HepG2 (cell line): Measurements from ENCODE around the gene FEV. TPM values are rescaled to one million over a fixed set of nuclear protein-coding genes. Genes with fewer than 3 reads are reported as not detected.

Experiments used
- ELF3 ChIP-seq: IDR thresholded peaks from 2 replicates; pipeline ENCODE4 v1.6.1; 2016; ENCODE audit warnings: missing genetic modification reagents, missing compliant biosample characterization
- GLI4 ChIP-seq: sonication (generic); formaldehyde crosslinking; IDR thresholded peaks from 2 replicates; pipeline ENCODE4 v1.5.1; 2020; ENCODE audit warnings: missing genetic modification reagents, mild to moderate bottlenecking, moderate library complexity, borderline replicate concordance
- HOXD1 ChIP-seq: sonication (generic); formaldehyde crosslinking; IDR thresholded peaks from 2 replicates; pipeline ENCODE4 v1.5.0; 2020; ENCODE audit warnings: missing genetic modification reagents
- IKZF5 ChIP-seq: IDR thresholded peaks from 2 replicates; pipeline ENCODE4 v1.6.1; 2018; ENCODE audit warnings: missing genetic modification reagents, mild to moderate bottlenecking, missing compliant biosample characterization
- JUNB ChIP-seq: sonication (generic); formaldehyde crosslinking; IDR thresholded peaks from 2 replicates; pipeline ENCODE4 v1.8.0; 2022; ENCODE audit warnings: missing genetic modification reagents, mild to moderate bottlenecking, borderline replicate concordance
- KLF12 ChIP-seq: sonication (generic); formaldehyde crosslinking; IDR thresholded peaks from 2 replicates; pipeline ENCODE4 v1.4.0; 2020; ENCODE audit warnings: missing genetic modification reagents, borderline replicate concordance
- MEIS2 ChIP-seq: sonication (generic); formaldehyde crosslinking; IDR thresholded peaks from 2 replicates; pipeline ENCODE4 v1.9.0; 2021; ENCODE audit warnings: mild to moderate bottlenecking, missing genetic modification reagents
- MXD4 ChIP-seq: IDR thresholded peaks from 2 replicates; pipeline ENCODE4 v1.6.1; 2016; ENCODE audit warnings: mild to moderate bottlenecking, missing biosample characterization, missing genetic modification reagents
- PHB2 ChIP-seq: fragments of 450-650 bp; IDR thresholded peaks from 2 replicates; pipeline ENCODE4 v1.6.1; 2018; ENCODE audit not compliant: partially characterized antibody
- RFXAP ChIP-seq: sonication (generic); formaldehyde crosslinking; IDR thresholded peaks from 2 replicates; pipeline ENCODE4 v1.4.0; 2020; ENCODE audit warnings: missing genetic modification reagents, borderline replicate concordance
- THYN1 ChIP-seq: sonication (generic); formaldehyde crosslinking; IDR thresholded peaks from 2 replicates; pipeline ENCODE4 v1.8.1; 2023; ENCODE audit warnings: low read depth, mild to moderate bottlenecking, moderate library complexity, missing genetic modification reagents, borderline replicate concordance
- YY1 ChIP-seq: IDR thresholded peaks from 2 replicates; pipeline ENCODE4 v1.6.1; 2011; ENCODE audit warnings: low read length, low read depth, moderate library complexity, mild to moderate bottlenecking; ENCODE audit not compliant: insufficient read depth, insufficient replicate concordance
- ZEB1 ChIP-seq: IDR thresholded peaks from 2 replicates; pipeline ENCODE4 v1.6.1; 2012; ENCODE audit warnings: mild to moderate bottlenecking, low read depth, inconsistent platforms; ENCODE audit not compliant: insufficient replicate concordance
- ZNF333 ChIP-seq: sonication (generic); formaldehyde crosslinking; IDR thresholded peaks from 2 replicates; pipeline ENCODE4 v1.4.0; 2020; ENCODE audit warnings: mild to moderate bottlenecking, missing genetic modification reagents, borderline replicate concordance
- ZNF460 ChIP-seq: sonication (generic); formaldehyde crosslinking; IDR thresholded peaks from 2 replicates; pipeline ENCODE4 v1.5.1; 2020; ENCODE audit warnings: missing genetic modification reagents, mild to moderate bottlenecking, borderline replicate concordance
- polyA plus RNA-seq, 8 experiments: library from polyadenylated mRNA; depleted of rRNA in 3 of 8; stranded (reverse) in 7 of 8; unstranded in 1 of 8; fragments of >200 nt; fragmentation: Illumina TruSeq in 4 of 8; extraction: Trizol in 4 of 8; gene quantifications; 2 replicates each; pipeline versions ENCODE4 v1.2.1 to v1.2.3, GENCODE V29; 2011 to 2016; ENCODE audit warnings: low read depth in 4 of 8, missing spikeins in 1 of 8, mixed read lengths in 1 of 8; ENCODE audit not compliant: insufficient read depth in 1 of 8
- total RNA-seq, 5 experiments: library from RNA; depleted of rRNA; stranded (reverse); fragments of >200 nt; fragmentation: Illumina TruSeq; extraction: Trizol; gene quantifications; 2 replicates each; pipeline ENCODE4 v1.2.3, GENCODE V29; 2016; ENCODE audit warnings: low read depth in 1 of 5
- TF ChIP-seq, protein P1 (sequence below): sonication (generic); formaldehyde crosslinking; IDR thresholded peaks from 2 replicates; pipeline ENCODE4 v1.5.1; 2020; ENCODE audit warnings: missing genetic modification reagents, mild to moderate bottlenecking, borderline replicate concordance

The FEV gene
- total and polyA plus RNA-seq, 2 of the 13 experiments (the other 11 are each of a cell fraction or from before 2014, with no cell fraction given) = not detected

DNA sequence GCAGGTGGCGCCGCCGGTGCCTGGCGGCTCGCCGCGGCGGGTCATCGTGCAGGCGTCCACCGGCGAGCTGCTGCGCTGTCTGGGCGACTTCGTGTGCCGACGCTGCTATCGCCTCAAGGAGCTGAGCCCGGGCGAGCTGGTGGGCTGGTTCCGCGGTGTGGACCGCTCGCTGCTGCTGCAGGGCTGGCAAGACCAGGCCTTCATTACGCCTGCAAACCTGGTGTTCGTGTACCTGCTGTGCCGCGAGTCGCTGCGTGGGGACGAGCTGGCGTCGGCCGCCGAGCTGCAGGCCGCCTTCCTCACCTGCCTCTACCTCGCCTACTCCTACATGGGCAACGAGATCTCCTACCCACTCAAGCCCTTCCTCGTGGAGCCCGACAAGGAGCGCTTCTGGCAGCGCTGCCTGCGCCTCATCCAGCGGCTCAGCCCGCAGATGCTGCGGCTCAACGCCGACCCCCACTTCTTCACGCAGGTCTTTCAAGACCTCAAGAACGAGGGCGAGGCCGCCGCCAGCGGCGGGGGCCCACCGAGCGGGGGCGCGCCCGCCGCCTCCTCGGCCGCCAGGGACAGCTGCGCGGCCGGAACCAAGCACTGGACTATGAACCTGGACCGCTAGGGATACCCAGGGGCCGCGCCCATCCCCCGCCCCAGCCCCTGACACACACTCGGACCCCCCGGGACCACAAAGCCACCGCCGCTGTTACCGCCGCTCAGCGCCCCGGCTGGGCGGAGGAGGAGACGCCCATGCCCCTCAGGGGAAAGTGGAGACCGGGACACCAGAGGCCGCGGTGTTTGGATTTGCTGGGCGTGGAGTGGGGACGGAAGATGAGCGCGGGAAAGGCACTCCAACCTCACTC is 24.4 kb downstream of the FEV start (continued):
- TF ChIP-seq PHB2 (no peak), GLI4 (CRISPR knock-in tag) (no peak), ZNF333 (CRISPR knock-in tag) (0 out of 2 replicates have a peak, but pooled peaks have one; percentile 59), IKZF5 (CRISPR knock-in tag) (no peak), ZNF460 (CRISPR knock-in tag) (no peak), KLF12 (CRISPR knock-in tag) (no peak), THYN1 (CRISPR knock-in tag) (no peak), MEIS2 (CRISPR knock-in tag) (no peak), RFXAP (CRISPR knock-in tag) (no peak), HOXD1 (no peak), MXD4 (no peak), ELF3 (CRISPR knock-in tag) (no peak), YY1 (peak; percentile 6), ZEB1 (no peak), JUNB (CRISPR knock-in tag) (no peak)
- TF ChIP-seq, protein P1, sequence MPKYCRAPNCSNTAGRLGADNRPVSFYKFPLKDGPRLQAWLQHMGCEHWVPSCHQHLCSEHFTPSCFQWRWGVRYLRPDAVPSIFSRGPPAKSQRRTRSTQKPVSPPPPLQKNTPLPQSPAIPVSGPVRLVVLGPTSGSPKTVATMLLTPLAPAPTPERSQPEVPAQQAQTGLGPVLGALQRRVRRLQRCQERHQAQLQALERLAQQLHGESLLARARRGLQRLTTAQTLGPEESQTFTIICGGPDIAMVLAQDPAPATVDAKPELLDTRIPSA (CRISPR knock-in tag) = no peak
- TF ChIP-seq, all 625 proteins: peak for 7
